Activated CD4-positive, alpha-beta T cell treated with anti-CD3 and anti-CD28 coated beads, Interleukin-2, amount 10 ng/mL, durations not matched to agents 7 days and 5 days (primary cell): ENCODE measurements around the gene TROAP. TPM values are rescaled to one million over a fixed set of nuclear protein-coding genes. Genes with fewer than 3 reads are reported as not detected.

Experiments
- CTCF ChIA-PET: fragments of 350-600 bp; sonication (Branson Sonifier 250); formaldehyde crosslinking; loops from one replicate; lab custom pipeline; 2021; ENCODE audit warnings: antibody characterized with exemption; lab: Charles Lee
- POLR2A ChIA-PET: fragments of 350-600 bp; sonication (Branson Sonifier 250); formaldehyde crosslinking; loops from one replicate; lab custom pipeline; 2021; ENCODE audit warnings: antibody characterized with exemption; lab: Charles Lee
- DNase-seq: peaks from one replicate; pipeline ENCODE4 v3.0.0-alpha.2; 2020
- H3K27ac Mint-ChIP-seq: one replicate; pipeline ENCODE4 v1.8.0; 2021; ENCODE audit warnings: mild to moderate bottlenecking, moderate library complexity, mixed read lengths
- H3K27me3 Mint-ChIP-seq: one replicate; pipeline ENCODE4 v1.8.0; 2021; ENCODE audit warnings: mixed read lengths
- H3K36me3 Mint-ChIP-seq: one replicate; pipeline ENCODE4 v1.8.0; 2021; ENCODE audit warnings: low read depth, mixed read lengths
- H3K4me1 Mint-ChIP-seq: one replicate; pipeline ENCODE4 v1.8.0; 2021; ENCODE audit warnings: mixed read lengths
- H3K4me3 Mint-ChIP-seq: one replicate; pipeline ENCODE4 v1.8.0; 2021; ENCODE audit warnings: mild to moderate bottlenecking, moderate library complexity, mixed read lengths
- H3K9me3 Mint-ChIP-seq: one replicate; pipeline ENCODE4 v1.8.0; 2021; ENCODE audit warnings: mixed read lengths
- total RNA-seq, 2 experiments: library from RNA; stranded (reverse); gene quantifications; one replicate each; pipeline ENCODE4 v1.2.3, GENCODE V29; 2021

Gene TROAP
- total RNA-seq, 2 experiments from 2014 or later = 111 to 115 TPM

GRCh38 chr12:49322367-49322707 is 718 bp upstream of the TROAP start:
- H3K27ac Mint-ChIP-seq = peak overlapping the region; percentile 93
- H3K9me3 Mint-ChIP-seq = no peaks in the 10 kb centered on the region
- H3K36me3 Mint-ChIP-seq = peaks cover 22% of the 10 kb centered on the region
- ChIA-PET CTCF (interaction anchor here (1.0 to 5.0 kb wide), 7 partner anchors 9 to 27 kb away, joined by 3 to 29 read pairs (median 9); partner anchors contain the start of genes C1QL4, DNAJC22 and PRPH), POLR2A (interaction anchor here (1.2 to 2.0 kb wide), 3 partner anchors 9 to 191 kb away, joined by 3 to 11 read pairs (median 6); partner anchors contain the start of genes SPATS2 and TUBA1B)
- H3K4me3 Mint-ChIP-seq = peak overlapping the region; percentile 97
- DNase-seq = no peak
- H3K4me1 Mint-ChIP-seq = peaks cover 30% of the 10 kb centered on the region
- no peaks in the 10 kb centered on the region for H3K27me3 Mint-ChIP-seq

GRCh38 chr12:49323524-49324097 is 556 bp downstream of the TROAP start:
- H3K4me3 Mint-ChIP-seq = peak overlapping the region; percentile 97
- H3K4me1 Mint-ChIP-seq = peaks cover 33% of the 10 kb centered on the region
- peaks cover 30% of the 10 kb centered on the region for H3K36me3 Mint-ChIP-seq
- no peaks in the 10 kb centered on the region for H3K9me3 Mint-ChIP-seq
- ChIA-PET POLR2A (interaction anchor here (1.2 to 2.0 kb wide), 3 partner anchors 8 to 192 kb away, joined by 3 to 11 read pairs (median 6); partner anchors contain the start of genes SPATS2 and TUBA1B), CTCF (interaction anchor here (0.8 to 5.0 kb wide), 9 partner anchors 8 to 35 kb away, joined by 3 to 29 read pairs (median 8); partner anchors contain the start of genes C1QL4, DNAJC22 and PRPH)
- H3K27ac Mint-ChIP-seq = peak overlapping the region; percentile 93
- H3K27me3 Mint-ChIP-seq = no peaks in the 10 kb centered on the region
- no peak for DNase-seq

- Mint-ChIP-seq H3K27me3 (no peaks in the 10 kb centered on the region), H3K27ac (no peak overlapping the region), H3K4me1 (peaks cover 33% of the 10 kb centered on the region), H3K36me3 (peaks cover 46% of the 10 kb centered on the region), H3K9me3 (no peaks in the 10 kb centered on the region), H3K4me3 (no peak overlapping the region)
- ChIA-PET CTCF (interaction anchor here (1.0 to 5.0 kb wide), 3 partner anchors 11 to 33 kb away, joined by 3 to 29 read pairs (median 10); partner anchors contain the start of gene C1QL4), POLR2A (no interaction called here)
- DNase-seq = no peak
Measured at GRCh38 chr12:49325606-49326005, 2.6 kb downstream of the TROAP start.

GRCh38 chr12:49327368-49327767 is 4.3 kb downstream of the TROAP start:
- POLR2A ChIA-PET = no interaction called here
- H3K4me3 Mint-ChIP-seq = no peak overlapping the region
- CTCF ChIA-PET = no interaction called here
- H3K27ac Mint-ChIP-seq = peak overlapping the region; percentile 68
- no peak for DNase-seq
- peaks cover 10% of the 10 kb centered on the region for H3K27me3 Mint-ChIP-seq
- H3K9me3 Mint-ChIP-seq = no peaks in the 10 kb centered on the region
- H3K4me1 Mint-ChIP-seq = peaks cover 27% of the 10 kb centered on the region
- H3K36me3 Mint-ChIP-seq = peaks cover 63% of the 10 kb centered on the region

- H3K36me3 Mint-ChIP-seq = peaks cover 63% of the 10 kb centered on the region
- H3K4me1 Mint-ChIP-seq = peaks cover 29% of the 10 kb centered on the region
- H3K27ac Mint-ChIP-seq = peak overlapping the region; percentile 71
- no peak overlapping the region for H3K4me3 Mint-ChIP-seq
- peaks cover 14% of the 10 kb centered on the region for H3K27me3 Mint-ChIP-seq
- CTCF ChIA-PET = no interaction called here
- no peak for DNase-seq
- H3K9me3 Mint-ChIP-seq = no peaks in the 10 kb centered on the region
- POLR2A ChIA-PET = no interaction called here
Measured at GRCh38 chr12:49327887-49328286, 4.8 kb downstream of the TROAP start.

GRCh38 chr12:49328816-49329215 is 5.8 kb downstream of the TROAP start:
- Mint-ChIP-seq H3K27ac (no peak overlapping the region), H3K36me3 (peaks cover 56% of the 10 kb centered on the region), H3K4me3 (no peak overlapping the region), H3K27me3 (peaks cover 19% of the 10 kb centered on the region), H3K9me3 (no peaks in the 10 kb centered on the region), H3K4me1 (peaks cover 26% of the 10 kb centered on the region)
- no peak for DNase-seq
- CTCF ChIA-PET = interaction anchor here (0.6 to 1.4 kb wide), 3 partner anchors 14 to 89 kb away, joined by 3 to 4 read pairs (median 3); no protein-coding TSS in a partner anchor
- POLR2A ChIA-PET = no interaction called here

- DNase-seq = no peak
- Mint-ChIP-seq H3K27ac (no peak overlapping the region), H3K9me3 (no peaks in the 10 kb centered on the region), H3K4me1 (peaks cover 22% of the 10 kb centered on the region), H3K36me3 (peaks cover 51% of the 10 kb centered on the region), H3K27me3 (peaks cover 30% of the 10 kb centered on the region), H3K4me3 (no peak overlapping the region)
- POLR2A ChIA-PET = no interaction called here
- CTCF ChIA-PET = interaction anchor here (1.1 to 3.0 kb wide), 4 partner anchors 13 to 88 kb away, joined by 3 to 22 read pairs (median 4); partner anchors contain the start of gene DNAJC22
Measured at GRCh38 chr12:49330032-49330619, 7.1 kb downstream of the TROAP start.

GRCh38 chr12:49330631-49331379 is 7.8 kb downstream of the TROAP start:
- Mint-ChIP-seq H3K4me1 (peaks cover 22% of the 10 kb centered on the region), H3K9me3 (no peaks in the 10 kb centered on the region), H3K27ac (no peak overlapping the region), H3K4me3 (no peak overlapping the region), H3K36me3 (peaks cover 48% of the 10 kb centered on the region), H3K27me3 (peaks cover 36% of the 10 kb centered on the region)
- ChIA-PET CTCF (interaction anchor here (0.5 to 3.9 kb wide), 7 partner anchors 8 to 64 kb away, joined by 3 to 30 read pairs (median 8); partner anchors contain the start of genes DNAJC22, PRPH, SPATS2 and TROAP), POLR2A (interaction anchor here (0.5 to 1.9 kb wide), 3 partner anchors 8 to 117 kb away, joined by 3 to 11 read pairs (median 3); partner anchors contain the start of gene TROAP)
- no peak for DNase-seq

GRCh38 chr12:49331380-49332222 is 8.5 kb downstream of the TROAP start:
- Mint-ChIP-seq H3K4me3 (no peak overlapping the region), H3K36me3 (peaks cover 44% of the 10 kb centered on the region), H3K4me1 (peaks cover 21% of the 10 kb centered on the region), H3K27me3 (peaks cover 38% of the 10 kb centered on the region), H3K9me3 (no peaks in the 10 kb centered on the region), H3K27ac (peak overlapping the region; percentile 34)
- ChIA-PET CTCF (interaction anchor here (1.0 to 3.9 kb wide), 6 partner anchors 9 to 37 kb away, joined by 3 to 30 read pairs (median 10); partner anchors contain the start of genes DNAJC22, PRPH, SPATS2 and TROAP), POLR2A (interaction anchor here (0.5 to 1.9 kb wide), 4 partner anchors 9 to 116 kb away, joined by 3 to 11 read pairs (median 4); partner anchors contain the start of gene TROAP)
- DNase-seq = no peak

- peaks cover 47% of the 10 kb centered on the region for H3K27me3 Mint-ChIP-seq
- POLR2A ChIA-PET = interaction anchor here (1.9 kb wide), 1 partner anchor 10 kb away, joined by 11 read pairs; the partner anchor contains the start of gene TROAP
- H3K4me1 Mint-ChIP-seq = peaks cover 30% of the 10 kb centered on the region
- CTCF ChIA-PET = interaction anchor here (1.0 to 3.9 kb wide), 7 partner anchors 10 to 38 kb away, joined by 3 to 30 read pairs (median 8); partner anchors contain the start of genes DNAJC22, PRPH, SPATS2 and TROAP
- DNase-seq = no peak
- peaks cover 42% of the 10 kb centered on the region for H3K36me3 Mint-ChIP-seq
- no peak overlapping the region for H3K27ac Mint-ChIP-seq
- H3K9me3 Mint-ChIP-seq = no peaks in the 10 kb centered on the region
- H3K4me3 Mint-ChIP-seq = no peak overlapping the region
Measured at GRCh38 chr12:49332441-49332861, 9.4 kb downstream of the TROAP start.

GRCh38 chr12:49332891-49333371 is 9.9 kb downstream of the TROAP start:
- Mint-ChIP-seq H3K4me3 (peak overlapping the region; percentile 47), H3K9me3 (no peaks in the 10 kb centered on the region), H3K27me3 (peaks cover 52% of the 10 kb centered on the region), H3K4me1 (peaks cover 32% of the 10 kb centered on the region), H3K36me3 (peaks cover 37% of the 10 kb centered on the region), H3K27ac (no peak overlapping the region)
- no peak for DNase-seq
- ChIA-PET CTCF (interaction anchor here (1.5 to 3.9 kb wide), 3 partner anchors 10 to 39 kb away, joined by 7 to 30 read pairs (median 8); partner anchors contain the start of gene PRPH), POLR2A (no interaction called here)
